Natural killer cell treated with Interleukin-12 subunit alpha and Interleukin-12 subunit beta and Interleukin-15 and Interleukin-18, amount 100 ng/mL, for 72 hours (primary cell): ENCODE results near the gene ACCSL. TPM values are rescaled to one million over a fixed set of nuclear protein-coding genes. Genes with fewer than 3 reads are reported as not detected.

Source experiments
- ATAC-seq, 2 donors: fragments of 150-1000 bp; cut with Tn5 transposase in 1 of 2; sonication (Bioruptor Pico), chemical (Tn5 transposase) in 1 of 2; 2 replicates each; pipeline ENCODE4 v1.10.0; 2021
- DNase-seq: peaks from one replicate; pipeline ENCODE4 v3.0.0; 2022; ENCODE audit warnings: low spot score
- H3K27ac Mint-ChIP-seq, 2 donors: 1 replicate in 1 of 2; 2 replicates in 1 of 2; pipeline ENCODE4 v1.8.0; 2022; ENCODE audit warnings: mixed read lengths in 2 of 2, mild to moderate bottlenecking in 1 of 2, moderate library complexity in 1 of 2
- H3K27me3 Mint-ChIP-seq, 2 donors: 1 replicate in 1 of 2; 2 replicates in 1 of 2; pipeline ENCODE4 v1.8.0; 2022; ENCODE audit warnings: mixed read lengths in 2 of 2
- H3K36me3 Mint-ChIP-seq: one replicate; pipeline ENCODE4 v1.8.0; 2022; ENCODE audit warnings: mixed read lengths
- H3K4me1 Mint-ChIP-seq, 2 donors: 1 replicate in 1 of 2; 2 replicates in 1 of 2; pipeline ENCODE4 v1.8.0; 2022; ENCODE audit warnings: low read depth in 2 of 2, mixed read lengths in 2 of 2, mild to moderate bottlenecking in 1 of 2
- H3K4me3 Mint-ChIP-seq: one replicate; pipeline ENCODE4 v1.8.0; 2022; ENCODE audit warnings: mixed read lengths
- H3K9me3 Mint-ChIP-seq: 2 replicates; pipeline ENCODE4 v1.8.0; 2022; ENCODE audit warnings: mixed read lengths
- total RNA-seq, 2 donors: library from RNA; stranded (reverse); gene quantifications; one replicate each; pipeline ENCODE4 v1.2.3, GENCODE V29; 2022

ACCSL gene
- total RNA-seq, 2 donors from 2014 or later = not detected

DNA sequence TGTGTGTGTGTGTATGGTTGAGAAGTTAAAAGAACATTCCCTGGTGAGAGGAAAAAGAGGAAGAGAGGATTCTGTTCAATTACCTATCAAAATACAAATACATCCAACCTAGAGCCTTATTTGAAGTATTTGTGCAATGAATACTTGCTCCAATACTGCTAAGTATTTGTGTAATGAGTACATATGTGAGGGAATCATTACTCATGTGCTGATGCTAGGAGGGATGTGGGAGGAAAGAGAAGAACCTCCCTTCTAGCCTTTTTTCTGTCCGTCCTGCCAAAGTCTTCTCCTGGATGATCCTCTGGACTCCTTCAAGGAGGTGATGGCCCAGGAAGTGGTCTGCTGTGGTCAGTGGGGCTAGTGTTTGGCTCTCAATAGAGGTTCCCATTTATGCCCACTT, 36.0 kb upstream of the ACCSL start:
- Mint-ChIP-seq H3K27ac (no peak overlapping the region), H3K36me3 (no peaks in the 10 kb centered on the region), H3K9me3 (no peaks in the 10 kb centered on the region), H3K27me3 (peaks cover 9 to 12% of the 10 kb centered on the region in 2 donors), H3K4me1 (no peaks in the 10 kb centered on the region), H3K4me3 (no peak overlapping the region)
- DNase-seq = no peak
- no peak for ATAC-seq

GRCh38 chr11:44014968-44015623, 32.7 kb upstream of the ACCSL start:
- no peak overlapping the region for H3K27ac Mint-ChIP-seq
- ATAC-seq (no peak), DNase-seq (no peak)
- H3K4me3 Mint-ChIP-seq = no peak overlapping the region
- H3K36me3 Mint-ChIP-seq = no peaks in the 10 kb centered on the region
- H3K9me3 Mint-ChIP-seq = no peaks in the 10 kb centered on the region
- H3K4me1 Mint-ChIP-seq = no peaks in the 10 kb centered on the region
- H3K27me3 Mint-ChIP-seq = peaks cover 9 to 19% of the 10 kb centered on the region in 2 donors

DNA sequence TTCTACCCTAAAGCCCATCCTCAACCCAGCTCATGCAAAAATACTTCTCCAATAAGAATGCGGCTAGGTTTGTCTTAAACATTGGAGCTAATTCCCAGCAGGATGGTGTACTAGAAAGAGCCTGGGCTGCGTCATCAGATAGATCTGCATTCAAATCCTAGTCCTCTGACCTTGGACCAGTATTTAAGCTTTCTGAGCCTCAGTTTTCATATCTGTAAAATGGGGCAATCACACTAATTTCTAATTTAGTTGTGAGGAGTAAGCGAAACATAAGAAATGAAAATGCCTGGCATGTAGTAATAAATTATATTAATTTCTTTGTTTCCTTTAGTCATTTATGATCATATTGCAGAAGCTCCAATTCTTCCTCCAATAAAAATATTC, 32.2 kb upstream of the ACCSL start:
- Mint-ChIP-seq H3K4me3 (no peak overlapping the region), H3K27ac (no peak overlapping the region), H3K36me3 (no peaks in the 10 kb centered on the region), H3K4me1 (no peaks in the 10 kb centered on the region), H3K9me3 (no peaks in the 10 kb centered on the region), H3K27me3 (peaks cover 9 to 16% of the 10 kb centered on the region in 2 donors)
- ATAC-seq (no peak), DNase-seq (no peak)

DNA sequence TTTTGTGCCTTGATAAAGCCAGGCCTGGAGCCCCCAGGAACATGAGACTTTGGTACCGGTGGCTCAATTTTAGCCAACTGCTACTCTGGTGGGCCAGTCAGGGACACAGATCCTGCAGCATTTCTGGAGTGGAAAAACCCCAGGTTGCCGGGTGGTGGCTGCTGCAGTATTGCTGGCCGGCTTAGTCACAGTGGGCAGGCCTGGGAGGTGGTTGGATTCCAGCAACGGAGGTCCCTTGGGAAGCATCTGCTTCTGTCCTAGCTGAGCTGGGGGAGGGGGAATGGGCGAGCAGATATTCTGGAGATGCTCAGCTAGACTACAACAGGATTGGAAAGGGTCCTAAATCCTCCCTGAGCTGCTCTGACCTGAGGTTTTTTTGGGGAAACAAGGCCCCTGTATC, 31.6 kb upstream of the ACCSL start:
- Mint-ChIP-seq H3K4me3 (no peak overlapping the region), H3K36me3 (no peaks in the 10 kb centered on the region), H3K27ac (no peak overlapping the region), H3K9me3 (no peaks in the 10 kb centered on the region), H3K4me1 (no peaks in the 10 kb centered on the region), H3K27me3 (peaks cover 12 to 17% of the 10 kb centered on the region in 2 donors)
- ATAC-seq = no peak
- DNase-seq = no peak

DNA sequence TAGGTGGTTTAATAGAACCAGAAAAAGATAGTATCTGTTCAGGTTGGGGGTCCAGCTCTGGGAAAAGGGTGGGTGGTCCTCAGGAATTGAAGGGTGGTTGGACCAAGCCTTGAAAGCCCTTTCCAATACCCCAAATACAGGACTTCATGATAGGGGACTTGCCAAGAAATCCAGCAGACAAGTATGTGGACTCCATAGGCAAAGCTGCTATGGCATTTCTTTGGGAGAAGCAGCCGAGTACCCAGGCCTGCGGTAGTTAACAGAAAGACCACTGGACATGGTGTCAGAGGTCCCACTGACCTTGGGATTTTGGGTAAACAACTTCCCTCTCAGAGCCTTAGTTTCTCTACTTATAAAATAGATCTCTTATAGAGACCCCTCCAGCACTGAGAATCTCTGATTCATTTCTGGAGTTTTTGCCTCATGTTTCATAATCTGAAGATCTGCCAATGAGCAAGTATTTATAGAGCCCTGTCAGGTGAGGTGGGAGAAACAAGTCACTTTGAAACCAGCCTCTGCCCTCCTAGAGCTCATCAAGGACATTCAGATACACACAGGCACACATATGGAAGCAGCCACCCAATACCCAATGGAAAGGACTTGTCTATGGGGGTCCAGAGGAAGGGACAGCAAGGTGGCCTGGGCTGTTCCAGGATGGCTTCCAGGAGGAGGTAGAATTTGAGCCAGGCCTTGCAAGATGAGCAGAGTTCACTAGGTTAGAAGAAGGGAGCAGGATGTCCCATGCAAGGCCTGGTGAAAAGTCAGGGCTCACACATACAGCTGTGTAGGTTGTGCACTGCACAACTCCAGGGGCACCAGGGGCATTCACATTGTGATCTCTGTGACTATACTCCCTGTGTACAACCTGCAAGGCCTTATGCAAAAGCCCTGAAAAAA, 31.0 kb upstream of the ACCSL start:
- ATAC-seq = peak; percentile 38 to 40
- Mint-ChIP-seq H3K27me3 (peaks cover 12 to 17% of the 10 kb centered on the region in 2 donors), H3K9me3 (no peaks in the 10 kb centered on the region), H3K27ac (no peak overlapping the region), H3K4me1 (no peaks in the 10 kb centered on the region), H3K36me3 (peaks cover 2% of the 10 kb centered on the region), H3K4me3 (no peak overlapping the region)
- DNase-seq = no peak

DNA sequence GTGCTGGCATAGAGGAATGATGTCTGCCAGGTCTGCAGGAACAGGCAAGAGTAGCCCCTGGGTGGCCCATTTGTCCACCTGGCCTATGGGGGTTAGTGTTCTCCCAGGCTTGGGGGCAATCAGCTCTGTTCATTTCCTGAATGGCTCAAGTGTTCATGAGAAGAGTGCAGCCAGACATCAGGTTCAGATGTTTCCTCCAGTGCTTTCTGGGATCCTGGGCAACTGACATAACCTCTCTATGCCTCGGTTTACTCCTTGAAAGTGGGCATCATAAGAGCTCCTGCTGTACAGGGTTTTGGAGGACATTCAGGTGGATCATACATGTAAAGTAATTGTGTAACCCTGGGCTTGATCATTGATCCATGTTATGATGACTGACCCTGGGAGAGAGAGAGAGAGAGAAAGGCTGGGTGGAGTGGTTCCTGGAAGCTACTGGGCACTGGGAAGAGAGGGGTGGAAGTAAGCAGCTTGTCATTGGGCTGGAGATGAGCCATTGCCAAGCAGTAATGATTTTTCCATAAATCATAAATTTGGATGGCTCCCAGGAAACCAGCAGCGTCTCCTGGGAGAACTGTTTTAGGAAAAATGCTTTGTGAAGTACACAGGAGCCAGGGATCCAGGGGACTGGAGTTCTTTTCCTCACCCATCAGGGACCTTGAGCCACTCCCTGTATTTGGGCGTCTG, 30.2 kb upstream of the ACCSL start:
- no peak overlapping the region for H3K4me3 Mint-ChIP-seq
- peaks cover 6% of the 10 kb centered on the region for H3K36me3 Mint-ChIP-seq
- peaks cover 3% of the 10 kb centered on the region for H3K9me3 Mint-ChIP-seq
- no peaks in the 10 kb centered on the region for H3K4me1 Mint-ChIP-seq
- ATAC-seq (no peak), DNase-seq (no peak)
- peaks cover 19 to 22% of the 10 kb centered on the region in 2 donors for H3K27me3 Mint-ChIP-seq
- H3K27ac Mint-ChIP-seq = no peak overlapping the region

DNA sequence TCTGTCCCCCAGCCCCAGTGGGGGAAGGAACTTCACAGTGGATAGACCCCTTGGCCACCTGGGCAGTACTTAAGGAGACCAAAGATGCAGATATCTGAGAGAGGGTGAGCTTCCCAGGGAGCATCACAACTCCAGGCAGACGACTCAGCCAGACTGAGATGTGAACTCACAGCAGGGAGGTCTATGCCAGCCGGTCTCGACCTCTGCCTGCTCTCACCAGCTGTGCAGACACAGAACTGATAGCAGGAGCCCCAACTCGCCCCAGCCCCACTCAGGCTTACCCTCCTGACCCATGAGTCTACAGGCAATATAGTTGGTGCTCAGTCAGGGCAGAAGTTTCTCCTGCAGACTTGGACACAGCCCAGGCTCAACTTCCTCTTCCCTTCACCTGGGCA, 29.7 kb upstream of the ACCSL start:
- ATAC-seq (peak; percentile 31 to 51), DNase-seq (no peak)
- H3K27me3 Mint-ChIP-seq = peaks cover 24% of the 10 kb centered on the region in 2 donors
- H3K9me3 Mint-ChIP-seq = peaks cover 4% of the 10 kb centered on the region
- peaks cover 6% of the 10 kb centered on the region for H3K36me3 Mint-ChIP-seq
- no peak overlapping the region for H3K4me3 Mint-ChIP-seq
- H3K4me1 Mint-ChIP-seq = no peaks in the 10 kb centered on the region
- H3K27ac Mint-ChIP-seq = no peak overlapping the region

- ATAC-seq = no peak
- Mint-ChIP-seq H3K36me3 (peaks cover 6% of the 10 kb centered on the region), H3K4me1 (no peaks in the 10 kb centered on the region), H3K9me3 (peaks cover 4% of the 10 kb centered on the region), H3K27ac (no peak overlapping the region), H3K4me3 (no peak overlapping the region), H3K27me3 (peaks cover 30 to 31% of the 10 kb centered on the region in 2 donors)
- DNase-seq = no peak
These were observed 29.0 kb upstream of the ACCSL start for GRCh38 chr11:44018829-44019228.

DNA sequence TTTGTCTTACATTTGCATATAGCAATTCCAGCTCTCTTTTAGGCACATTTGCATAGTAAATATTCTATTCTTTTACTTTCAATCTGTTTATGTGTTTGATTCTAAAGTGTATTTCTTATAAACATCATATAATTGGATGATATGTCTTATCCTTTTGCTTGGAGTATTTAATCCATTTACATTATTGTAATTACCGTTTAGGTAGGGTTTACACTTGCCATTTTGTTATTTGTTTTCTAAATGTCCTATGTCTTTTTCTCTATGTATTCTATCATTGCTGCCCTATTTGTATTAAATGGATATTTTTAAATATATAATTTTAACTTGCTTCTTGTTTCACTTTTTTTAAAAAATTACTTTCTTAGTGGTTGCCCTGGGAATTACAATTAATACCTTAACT, 22.8 kb upstream of the ACCSL start:
- Mint-ChIP-seq H3K27ac (no peak overlapping the region), H3K4me3 (no peak overlapping the region), H3K36me3 (peaks cover 12% of the 10 kb centered on the region), H3K4me1 (no peaks in the 10 kb centered on the region), H3K27me3 (peaks cover 48 to 52% of the 10 kb centered on the region in 2 donors), H3K9me3 (peaks cover 4% of the 10 kb centered on the region)
- DNase-seq = no peak
- ATAC-seq = no peak

DNA sequence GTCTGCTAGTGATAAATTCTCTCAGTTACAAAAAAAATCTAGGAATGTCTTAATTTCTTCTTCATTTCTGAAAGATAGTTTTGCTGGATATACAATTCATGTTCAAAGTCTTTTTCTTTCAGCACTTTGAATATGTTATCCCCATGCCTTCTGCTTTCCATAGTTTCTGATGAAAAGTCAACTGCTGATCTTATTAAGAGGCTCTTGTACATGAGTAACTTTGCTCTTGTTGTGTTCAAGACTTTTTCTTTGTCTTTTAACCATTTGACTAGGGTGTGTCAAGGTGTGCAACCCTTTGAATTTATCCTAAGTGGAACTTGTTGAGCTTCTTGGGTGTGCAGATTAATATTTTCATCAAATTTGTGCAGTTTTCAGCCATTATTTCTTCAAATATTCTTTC, 22.1 kb upstream of the ACCSL start:
- no peaks in the 10 kb centered on the region for H3K4me1 Mint-ChIP-seq
- H3K27ac Mint-ChIP-seq = no peak overlapping the region
- peaks cover 4% of the 10 kb centered on the region for H3K9me3 Mint-ChIP-seq
- H3K4me3 Mint-ChIP-seq = no peak overlapping the region
- peaks cover 12% of the 10 kb centered on the region for H3K36me3 Mint-ChIP-seq
- DNase-seq (no peak), ATAC-seq (no peak)
- peaks cover 51 to 56% of the 10 kb centered on the region in 2 donors for H3K27me3 Mint-ChIP-seq

- Mint-ChIP-seq H3K9me3 (no peaks in the 10 kb centered on the region), H3K27ac (no peak overlapping the region), H3K36me3 (peaks cover 6% of the 10 kb centered on the region), H3K4me3 (no peak overlapping the region), H3K4me1 (no peaks in the 10 kb centered on the region), H3K27me3 (peaks cover 45 to 48% of the 10 kb centered on the region in 2 donors)
- DNase-seq (no peak), ATAC-seq (peak in 1 of 2 donors; percentile 20)
These were observed 19.4 kb upstream of the ACCSL start for GRCh38 chr11:44028401-44028800.

GRCh38 chr11:44028816-44029506, 18.8 kb upstream of the ACCSL start:
- no peaks in the 10 kb centered on the region for H3K9me3 Mint-ChIP-seq
- ATAC-seq = no peak
- no peaks in the 10 kb centered on the region for H3K4me1 Mint-ChIP-seq
- peaks cover 6% of the 10 kb centered on the region for H3K36me3 Mint-ChIP-seq
- H3K4me3 Mint-ChIP-seq = no peak overlapping the region
- peaks cover 43 to 44% of the 10 kb centered on the region in 2 donors for H3K27me3 Mint-ChIP-seq
- DNase-seq = no peak
- no peak overlapping the region for H3K27ac Mint-ChIP-seq

- DNase-seq (no peak), ATAC-seq (no peak)
- Mint-ChIP-seq H3K4me3 (no peak overlapping the region), H3K27ac (no peak overlapping the region), H3K36me3 (peaks cover 6% of the 10 kb centered on the region), H3K9me3 (no peaks in the 10 kb centered on the region), H3K4me1 (no peaks in the 10 kb centered on the region), H3K27me3 (peaks cover 38 to 39% of the 10 kb centered on the region in 2 donors)
These were observed 18.3 kb upstream of the ACCSL start for GRCh38 chr11:44029507-44029845.
